Glutamatergic neuron (in vitro differentiated cells): Measurements from ENCODE around the gene ZIC5. TPM values are rescaled to one million over a fixed set of nuclear protein-coding genes. Genes with fewer than 3 reads are reported as not detected.
"Not testable (repeated sequence)": the region's sequence is repeated elsewhere in the genome, so short reads cannot be mapped to it uniquely, and the experiment has no call there.

Source experiments
- DNase-seq: peaks from one replicate; pipeline ENCODE4 v3.0.0; 2022
- H3K27ac Mint-ChIP-seq: one replicate; pipeline ENCODE4 v1.8.0; 2020; ENCODE audit warnings: mild to moderate bottlenecking, mixed read lengths, inconsistent platforms; ENCODE audit not compliant: unreplicated experiment
- H3K27me3 Mint-ChIP-seq: one replicate; pipeline ENCODE4 v1.8.0; 2020; ENCODE audit warnings: mild to moderate bottlenecking, moderate library complexity, mixed read lengths, inconsistent platforms; ENCODE audit not compliant: unreplicated experiment
- H3K36me3 Mint-ChIP-seq: one replicate; pipeline ENCODE4 v1.8.0; 2020; ENCODE audit warnings: mild to moderate bottlenecking, mixed read lengths, inconsistent platforms; ENCODE audit not compliant: unreplicated experiment
- H3K4me1 Mint-ChIP-seq: one replicate; pipeline ENCODE4 v1.8.0; 2020; ENCODE audit warnings: mild to moderate bottlenecking, low read depth, mixed read lengths, inconsistent platforms; ENCODE audit not compliant: unreplicated experiment
- H3K4me3 Mint-ChIP-seq: one replicate; pipeline ENCODE4 v1.8.0; 2020; ENCODE audit warnings: mild to moderate bottlenecking, mixed read lengths, inconsistent platforms; ENCODE audit not compliant: unreplicated experiment
- H3K9me3 Mint-ChIP-seq: one replicate; pipeline ENCODE4 v1.8.0; 2020; ENCODE audit warnings: mild to moderate bottlenecking, moderate library complexity, mixed read lengths, inconsistent platforms; ENCODE audit not compliant: unreplicated experiment
- CTCF ChIP-seq: fragments of 200-600 bp; sonication (generic); IDR thresholded peaks from one replicate; pipeline ENCODE4 v1.5.0; 2021; ENCODE audit not compliant: partially characterized antibody, unreplicated experiment
- total RNA-seq: library from RNA; stranded (reverse); fragmentation: NEBNext Ultra II Directional; extraction: Animal tissue kit (Norgen Biotek cat#: 25700); gene quantifications from one replicate; pipeline ENCODE4 v1.2.1, GENCODE V29; 2021; ENCODE audit not compliant: unreplicated experiment

The ZIC5 gene
- total RNA-seq, 1 donor from 2014 or later: 0.47 TPM

- Mint-ChIP-seq H3K27me3 (peaks cover 30% of the 10 kb centered on the region), H3K9me3 (peaks cover 2% of the 10 kb centered on the region), H3K27ac (no peak overlapping the region), H3K4me1 (peaks cover 22% of the 10 kb centered on the region), H3K4me3 (no peak overlapping the region), H3K36me3 (no peaks in the 10 kb centered on the region)
- DNase-seq: no peak
- TF ChIP-seq CTCF: no peak
Measured at GRCh38 chr13:99955107-99955746, 16.3 kb downstream of the ZIC5 start.

- H3K4me1 Mint-ChIP-seq: peaks cover 17% of the 10 kb centered on the region
- no peak overlapping the region for H3K4me3 Mint-ChIP-seq
- H3K36me3 Mint-ChIP-seq: no peaks in the 10 kb centered on the region
- no peak for DNase-seq
- H3K9me3 Mint-ChIP-seq: peaks cover 2% of the 10 kb centered on the region
- H3K27ac Mint-ChIP-seq: no peak overlapping the region
- H3K27me3 Mint-ChIP-seq: peaks cover 24% of the 10 kb centered on the region
- TF ChIP-seq CTCF: no peak
Measured at GRCh38 chr13:99953138-99953755, 18.3 kb downstream of the ZIC5 start.

GRCh38 chr13:99951666-99952065 lies 19.9 kb downstream of the ZIC5 start:
- peaks cover 10% of the 10 kb centered on the region for H3K4me1 Mint-ChIP-seq
- not testable (repeated sequence) for H3K4me3 Mint-ChIP-seq, DNase-seq, H3K36me3 Mint-ChIP-seq, H3K9me3 Mint-ChIP-seq, H3K27ac Mint-ChIP-seq
- peaks cover 14% of the 10 kb centered on the region for H3K27me3 Mint-ChIP-seq

- peak overlapping the region; percentile 5 for H3K4me3 Mint-ChIP-seq
- no peak for DNase-seq
- no peaks in the 10 kb centered on the region for H3K9me3 Mint-ChIP-seq
- TF ChIP-seq CTCF: no peak
- peaks cover 8% of the 10 kb centered on the region for H3K27me3 Mint-ChIP-seq
- peaks cover 8% of the 10 kb centered on the region for H3K4me1 Mint-ChIP-seq
- no peaks in the 10 kb centered on the region for H3K36me3 Mint-ChIP-seq
- no peak overlapping the region for H3K27ac Mint-ChIP-seq
Measured at GRCh38 chr13:99949679-99950413, 21.7 kb downstream of the ZIC5 start.

GRCh38 chr13:99948907-99949678 lies 22.5 kb downstream of the ZIC5 start:
- TF ChIP-seq CTCF: no peak
- H3K9me3 Mint-ChIP-seq: no peaks in the 10 kb centered on the region

More at GRCh38 chr13:99948907-99949678, 22.5 kb downstream of the ZIC5 start:
- Mint-ChIP-seq H3K4me1 (peaks cover 8% of the 10 kb centered on the region), H3K27ac (no peak overlapping the region), H3K36me3 (no peaks in the 10 kb centered on the region), H3K27me3 (peaks cover 8% of the 10 kb centered on the region), H3K4me3 (peak overlapping the region; percentile 5)
- DNase-seq: no peak
